Gastroesophageal sphincter (tissue), 3 donors: ENCODE results near the gene SNX33.

Experiments
- CTCF ChIP-seq, 4 experiments: fragments of 200-600 bp in 2 of 4; fragments of 450-650 bp in 2 of 4; sonication (generic) in 1 of 4; IDR thresholded peaks; one replicate each; pipeline ENCODE4 v1.5.1; 2017 to 2019; ENCODE audit warnings: antibody characterized with exemption in 4 of 4, mild to moderate bottlenecking in 2 of 4, moderate library complexity in 2 of 4
- EP300 ChIP-seq: sonication (generic); formaldehyde crosslinking; IDR thresholded peaks from one replicate; pipeline ENCODE4 v1.6.1; 2017; ENCODE audit warnings: antibody characterized with exemption, mild to moderate bottlenecking
- POLR2A ChIP-seq, 2 donors: fragments of 450-650 bp; IDR thresholded peaks; one replicate each; pipeline ENCODE4 v1.6.1; 2017; ENCODE audit warnings: antibody characterized with exemption in 2 of 2, mild to moderate bottlenecking in 2 of 2, moderate library complexity in 1 of 2

- TF ChIP-seq CTCF (IDR thresholded peaks at IDR 0.05) (no peak), POLR2A (IDR thresholded peaks at IDR 0.05) (no peak), EP300 (no peak)
These were observed 8.6 kb downstream of the SNX33 start for GRCh38 chr15:75656331-75656730.
